ENCODE results near the gene ICOSLG.
"Not testable (repeated sequence)": the region's sequence is repeated elsewhere in the genome, so short reads cannot be mapped to it uniquely, and the experiment has no call there.

The ICOSLG gene

DNA sequence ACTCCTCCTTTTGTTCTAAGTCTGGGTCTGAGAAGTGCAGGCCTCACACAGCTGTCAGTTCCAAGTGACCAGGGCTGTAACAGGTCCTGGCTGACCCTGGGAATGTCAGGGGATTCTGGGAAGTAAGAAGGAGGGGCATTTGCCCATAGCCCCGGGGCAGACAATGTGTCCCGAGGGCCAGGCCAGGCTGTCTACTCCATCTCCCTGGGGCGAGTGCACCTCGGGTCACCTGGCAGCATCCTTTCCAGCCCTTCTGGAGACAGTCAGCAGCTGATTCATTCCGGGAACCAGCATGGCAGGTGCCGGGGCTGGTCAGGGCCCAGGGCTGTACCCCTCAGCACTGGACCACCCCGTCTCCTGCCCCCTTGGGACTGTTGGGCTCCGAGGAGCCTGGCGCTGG, 13.1 kb downstream of the ICOSLG start:
- in situ Hi-C loops (cut with MboI; ENCODE audit: low sequenced_read_pairs), result not testable (repeated sequence)

DNA sequence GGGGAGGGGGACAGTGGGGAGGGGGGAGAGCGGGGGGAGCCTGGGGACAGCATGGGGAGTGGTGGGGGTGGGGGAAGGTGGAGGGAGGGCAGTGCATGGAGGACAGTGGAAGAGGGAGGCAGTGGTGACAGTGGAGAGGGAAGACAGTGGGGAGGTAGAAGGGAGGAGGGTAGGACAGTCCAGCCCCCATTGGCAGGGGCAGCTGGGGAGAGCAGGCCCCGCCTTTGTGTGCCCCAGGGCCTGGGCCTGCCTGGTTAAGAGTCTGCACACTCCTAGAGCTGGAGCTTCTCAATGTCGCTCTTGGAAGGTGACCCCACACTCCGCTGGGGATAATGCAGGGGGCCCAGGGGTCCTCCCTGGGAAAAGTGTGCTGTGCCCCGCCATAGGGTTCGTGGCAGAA, 15.1 kb downstream of the ICOSLG start:
- in situ Hi-C loops (cut with MboI; ENCODE audit: low sequenced_read_pairs), result not testable (repeated sequence)

DNA sequence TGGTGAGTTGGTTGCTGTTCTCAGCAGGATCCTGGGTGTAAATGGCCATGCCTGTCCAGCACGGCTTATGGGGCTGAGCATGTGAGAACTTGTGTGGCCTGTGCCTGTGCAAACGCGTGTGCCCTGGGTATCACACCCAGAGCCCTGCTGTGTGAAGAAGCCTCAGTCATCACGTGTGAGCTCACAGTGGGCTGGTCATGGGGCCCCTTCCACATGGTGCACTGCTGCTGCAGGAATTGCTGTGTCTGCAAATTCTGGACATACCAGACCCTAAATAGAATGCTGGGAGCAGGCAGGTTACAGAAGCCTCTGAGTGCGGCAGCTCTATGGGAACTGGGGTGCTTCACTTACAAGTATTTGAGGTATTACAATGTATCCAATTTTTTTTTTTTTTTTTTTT, 17.4 kb downstream of the ICOSLG start:
- in situ Hi-C loops (cut with MboI; ENCODE audit: low sequenced_read_pairs), result not testable (repeated sequence)

DNA sequence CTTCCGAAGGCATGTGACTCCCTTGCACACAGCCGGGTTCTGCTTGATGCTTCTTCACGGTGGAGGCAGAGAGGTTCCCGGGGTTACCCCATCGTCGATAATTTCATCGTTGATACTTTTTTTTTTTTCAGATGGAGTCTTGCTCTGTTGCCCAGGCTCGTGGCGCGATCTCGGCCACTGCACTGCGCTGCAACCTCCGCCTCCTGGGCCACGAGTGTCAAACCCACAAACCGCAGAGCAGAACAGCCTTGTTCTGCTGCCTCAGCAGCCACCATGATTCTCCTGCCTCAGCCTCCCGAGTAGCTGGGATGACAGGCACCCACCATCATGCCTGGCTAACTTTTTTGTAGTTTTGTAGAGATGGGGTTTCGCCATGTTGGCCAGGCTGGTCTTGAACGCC, 20.1 kb downstream of the ICOSLG start:
- in situ Hi-C loops (cut with MboI; ENCODE audit: low sequenced_read_pairs), result not testable (repeated sequence)

DNA sequence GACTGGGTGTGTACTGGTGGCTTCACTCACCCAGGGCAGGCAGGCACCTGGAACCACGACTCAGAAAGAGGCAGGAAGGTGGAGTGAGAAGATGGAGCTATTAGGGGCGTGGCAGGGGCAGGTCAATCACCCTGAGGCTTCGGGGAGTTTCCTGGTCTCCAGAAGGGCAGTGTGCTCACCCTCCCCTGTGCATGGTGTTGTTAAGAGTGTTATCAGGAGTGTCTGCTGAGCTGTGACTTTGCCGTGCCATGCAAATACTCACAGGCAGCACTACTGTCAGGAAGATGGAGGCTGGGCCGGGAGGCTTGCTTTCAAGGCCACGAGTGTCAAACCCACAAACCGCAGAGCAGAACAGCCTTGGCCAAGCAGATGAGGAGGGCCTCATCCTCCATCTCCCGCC, 22.3 kb downstream of the ICOSLG start:
- in situ Hi-C loops (cut with MboI; ENCODE audit: low sequenced_read_pairs), result not testable (repeated sequence)

DNA sequence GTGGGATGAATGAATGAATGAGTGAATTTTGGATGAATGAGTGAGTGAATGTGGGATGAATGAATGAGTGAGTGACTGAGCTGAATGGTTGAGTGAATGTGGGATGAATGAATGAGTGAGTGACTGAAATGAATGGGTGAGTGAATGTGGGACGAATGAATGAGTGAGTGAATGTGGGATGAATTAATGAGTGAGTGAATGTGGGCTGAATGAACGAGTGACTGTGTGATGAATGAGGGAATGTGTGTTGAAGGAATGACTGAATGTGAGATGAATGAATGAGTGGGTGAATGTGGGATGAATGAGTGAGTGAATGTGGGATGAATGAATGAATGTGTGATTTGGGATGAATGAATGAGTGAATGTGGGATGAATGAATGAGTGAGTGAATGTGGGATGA, 28.8 kb downstream of the ICOSLG start:
- in situ Hi-C loops (cut with MboI; ENCODE audit: low sequenced_read_pairs), result not testable (repeated sequence)

DNA sequence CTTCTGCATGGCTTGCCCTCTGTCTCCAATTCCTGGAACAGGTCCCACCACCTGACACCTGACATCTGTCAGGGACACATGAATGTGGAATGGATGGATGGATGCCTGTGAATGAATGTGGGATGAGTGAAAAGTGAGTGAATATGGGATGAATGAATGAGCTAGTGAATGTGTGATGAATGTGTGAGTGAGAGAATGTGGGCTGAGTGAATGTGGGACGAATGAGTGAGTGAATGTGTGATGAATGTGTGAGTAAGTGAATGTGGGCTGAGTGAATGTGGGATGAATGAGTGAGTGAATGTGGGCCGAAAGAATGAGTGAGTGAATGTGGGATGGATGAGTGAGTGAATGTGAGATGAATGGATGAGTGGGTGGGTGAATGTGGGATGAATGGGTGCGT, 29.2 kb downstream of the ICOSLG start:
- in situ Hi-C loops (cut with MboI; ENCODE audit: low sequenced_read_pairs), result not testable (repeated sequence)

DNA sequence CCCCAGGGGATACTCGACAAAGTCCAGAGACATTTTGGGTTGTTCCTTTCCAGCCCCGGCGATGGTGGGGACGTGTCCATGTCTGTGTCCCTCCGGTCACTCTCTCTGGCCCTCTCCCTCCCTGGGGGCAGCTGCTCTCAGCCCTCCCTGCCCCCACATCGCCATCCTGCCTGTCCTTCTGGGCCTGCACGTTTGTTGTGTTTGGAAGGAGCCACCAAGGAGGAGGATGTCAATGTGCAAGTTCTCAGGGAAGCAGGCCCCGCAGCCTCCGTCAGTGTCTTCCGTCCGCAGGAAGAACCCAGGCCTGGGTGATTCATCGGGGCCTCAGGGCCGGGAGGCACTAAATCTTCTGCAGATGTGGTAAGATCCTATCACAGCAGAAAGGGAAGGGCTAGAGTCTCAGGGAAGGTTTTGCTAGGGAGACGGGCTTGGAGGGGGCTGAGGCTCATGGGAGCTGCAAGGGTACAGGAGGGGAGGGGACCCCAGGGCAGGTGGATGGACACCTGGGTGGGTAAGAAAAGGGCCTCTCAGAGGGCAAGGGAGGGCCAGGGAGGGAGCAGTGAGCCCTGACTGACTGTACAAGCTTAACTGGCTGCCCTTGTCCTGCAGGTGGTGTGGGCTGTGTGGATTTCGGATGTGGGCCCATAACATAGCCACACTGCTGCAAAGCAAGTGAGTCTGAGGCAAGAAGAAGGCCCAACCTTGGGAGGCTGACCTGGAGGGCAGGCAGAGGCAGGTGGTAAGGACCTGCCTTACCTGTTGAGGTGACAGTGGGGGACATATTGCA, 32.7 kb downstream of the ICOSLG start:
- in situ Hi-C loops (cut with MboI; ENCODE audit: low sequenced_read_pairs), result not testable (repeated sequence)

DNA sequence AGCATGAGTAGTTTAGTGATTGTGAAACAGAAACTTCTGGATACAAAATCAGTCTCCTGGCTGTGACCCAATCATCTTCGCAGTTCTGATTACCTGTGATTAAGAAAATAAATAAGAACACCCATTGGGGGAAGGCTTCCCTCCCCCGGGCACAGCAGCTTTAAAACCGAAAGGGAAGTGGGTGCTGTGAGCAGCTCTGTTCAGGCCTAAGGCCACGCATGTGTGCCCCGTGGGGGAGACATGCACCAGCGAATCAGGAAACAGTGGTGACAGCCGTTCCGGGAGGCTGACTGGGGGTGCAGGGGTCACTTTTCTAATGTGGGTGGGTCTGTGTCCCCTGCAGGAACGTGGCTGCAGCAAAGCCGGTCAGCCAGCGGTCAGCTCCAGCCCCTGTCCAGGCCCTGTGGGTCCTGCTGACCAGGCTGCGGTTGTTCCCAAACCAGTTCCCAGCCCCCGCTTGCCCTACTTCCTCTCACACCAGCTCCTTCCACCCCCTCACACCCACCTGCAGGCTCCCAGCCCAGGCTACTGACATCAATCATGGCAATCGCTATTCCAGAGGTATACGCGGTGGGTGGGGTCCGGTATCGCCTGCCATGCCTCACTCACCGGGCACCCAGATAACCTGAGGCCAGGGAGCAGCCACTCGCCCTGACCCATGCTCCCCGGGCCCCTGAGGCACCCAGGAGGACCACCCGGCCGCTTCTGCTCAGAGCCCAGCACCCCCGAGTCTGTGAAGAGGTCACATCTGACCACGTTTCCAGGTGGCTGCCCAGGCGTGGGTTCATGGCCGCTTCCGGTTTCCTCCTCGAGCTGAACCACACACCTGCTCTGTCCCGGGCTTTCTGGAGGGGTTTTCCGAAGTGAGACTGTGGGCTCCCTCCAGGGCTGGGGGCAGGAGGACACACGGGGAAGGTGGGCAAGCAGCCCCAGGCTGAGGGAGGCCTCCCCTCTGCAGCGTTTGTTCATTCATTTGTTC, 33.8 kb downstream of the ICOSLG start:
- in situ Hi-C loops (cut with MboI; ENCODE audit: low sequenced_read_pairs), result not testable (repeated sequence)

DNA sequence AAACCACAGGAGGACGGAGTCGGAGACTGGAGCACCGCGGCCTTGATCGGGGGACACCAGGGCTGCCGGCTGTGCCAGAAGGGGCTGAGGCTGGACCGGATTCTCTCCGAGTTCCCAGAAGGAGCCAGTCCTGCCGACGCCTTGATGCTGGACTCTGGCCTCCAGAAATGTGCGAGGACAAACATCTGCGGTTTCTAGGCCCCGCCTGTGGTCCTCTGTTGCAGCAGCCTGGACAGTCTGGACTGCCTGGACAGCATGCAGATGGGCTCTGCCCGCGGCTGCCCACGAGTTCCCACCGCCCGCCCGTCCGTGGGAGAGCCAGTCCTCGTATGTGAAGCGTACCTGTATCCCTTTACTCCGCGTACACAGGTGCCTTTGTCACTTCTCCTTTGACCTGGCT, 34.6 kb downstream of the ICOSLG start:
- in situ Hi-C loops (cut with MboI; ENCODE audit: low sequenced_read_pairs), result not testable (repeated sequence)

DNA sequence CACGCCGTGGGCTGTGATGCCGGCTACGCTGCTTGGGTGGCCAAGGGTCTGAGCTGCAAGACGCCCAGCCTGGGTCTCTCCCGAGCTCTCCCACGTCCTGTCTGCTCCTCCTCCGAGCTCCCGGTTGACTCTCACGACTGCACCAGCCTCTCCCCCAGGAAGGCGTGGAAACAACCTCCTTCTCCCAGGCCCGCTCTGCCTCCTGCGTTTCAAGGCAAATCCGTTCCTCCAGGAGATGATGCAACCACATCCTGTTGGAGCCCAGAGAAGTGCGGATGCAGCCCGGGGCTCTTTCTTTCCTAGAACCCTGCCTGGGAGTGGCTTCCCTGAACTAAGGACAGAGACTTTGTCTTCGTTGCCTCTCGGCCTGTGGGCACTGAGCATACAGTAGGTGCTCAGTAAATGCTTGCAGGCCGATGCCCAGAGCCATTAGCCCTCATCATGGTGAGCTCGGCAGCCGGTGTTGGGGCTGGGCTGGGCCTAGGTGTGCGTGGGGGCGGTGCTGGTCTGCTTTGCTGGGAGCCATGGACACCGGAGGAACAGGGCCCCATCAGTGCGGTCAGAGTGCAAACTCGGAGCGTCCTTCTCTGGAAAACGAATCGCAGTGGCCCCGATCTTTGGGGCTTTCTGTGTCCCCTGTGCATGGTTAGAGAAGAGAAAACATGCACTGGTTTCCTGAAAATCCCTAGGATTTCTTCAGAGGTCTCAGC, 38.0 kb downstream of the ICOSLG start:
- in situ Hi-C loops (cut with MboI; ENCODE audit: low sequenced_read_pairs), result not testable (repeated sequence)

DNA sequence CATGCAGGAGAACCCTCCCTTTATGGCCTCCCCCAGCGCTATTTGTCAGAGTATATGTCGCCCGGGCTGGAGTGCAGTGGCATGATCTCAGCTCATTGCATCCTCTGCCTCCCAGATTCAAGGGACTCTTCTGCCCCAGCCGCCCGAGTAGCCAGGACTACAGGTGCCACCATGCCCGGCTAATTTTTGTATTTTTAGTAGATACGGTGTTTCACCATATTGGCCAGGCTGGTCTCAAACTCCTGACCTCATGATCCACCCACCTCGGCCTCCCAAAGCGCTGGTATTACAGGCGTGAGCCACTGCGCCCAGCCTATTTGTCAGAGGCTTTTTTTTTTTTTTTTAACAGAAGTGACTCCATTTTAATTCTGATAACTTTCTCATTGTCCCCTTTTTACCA, 40.7 kb downstream of the ICOSLG start:
- in situ Hi-C loops (cut with MboI; ENCODE audit: low sequenced_read_pairs), result not testable (repeated sequence)

DNA sequence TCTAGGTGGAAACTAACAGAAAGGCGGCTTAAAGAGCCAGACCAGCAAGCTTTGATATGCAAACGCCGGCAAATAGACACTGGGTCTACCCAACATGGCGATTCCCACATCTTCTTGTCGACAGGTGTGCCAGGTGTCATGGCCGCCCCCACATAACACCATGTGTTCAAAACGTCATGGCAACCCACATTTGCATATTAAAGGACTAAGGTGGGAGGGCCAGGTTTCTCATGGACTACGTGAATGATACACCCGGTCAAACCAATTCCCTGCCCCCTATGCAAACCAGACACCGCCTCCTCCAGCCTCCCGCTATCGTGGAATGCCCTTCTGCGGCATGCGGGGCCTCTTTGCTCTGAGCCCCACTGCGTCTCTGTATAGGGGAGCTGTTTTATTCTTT, 41.3 kb downstream of the ICOSLG start:
- in situ Hi-C loops (cut with MboI; ENCODE audit: low sequenced_read_pairs), result no loop called here

DNA sequence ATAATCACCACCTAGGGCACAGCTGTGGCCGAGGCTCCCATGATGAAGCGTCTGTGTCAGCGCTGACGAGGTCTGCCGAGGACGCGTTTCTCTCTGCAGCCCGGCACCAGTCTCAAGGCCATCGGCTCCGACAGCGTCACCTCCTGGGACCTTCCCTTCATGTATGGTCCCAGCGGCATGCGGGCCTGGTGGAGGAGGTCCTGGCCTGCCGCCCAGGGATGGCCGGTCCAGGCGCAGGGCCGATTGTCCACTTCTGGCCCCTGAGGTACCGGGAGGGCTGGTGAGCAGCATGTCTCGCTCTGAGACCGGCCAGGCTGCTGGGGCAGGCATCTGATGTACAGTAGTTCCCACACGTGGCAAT, 43.6 kb downstream of the ICOSLG start:
- in situ Hi-C loops (cut with MboI; ENCODE audit: low sequenced_read_pairs), result not testable (repeated sequence)

DNA sequence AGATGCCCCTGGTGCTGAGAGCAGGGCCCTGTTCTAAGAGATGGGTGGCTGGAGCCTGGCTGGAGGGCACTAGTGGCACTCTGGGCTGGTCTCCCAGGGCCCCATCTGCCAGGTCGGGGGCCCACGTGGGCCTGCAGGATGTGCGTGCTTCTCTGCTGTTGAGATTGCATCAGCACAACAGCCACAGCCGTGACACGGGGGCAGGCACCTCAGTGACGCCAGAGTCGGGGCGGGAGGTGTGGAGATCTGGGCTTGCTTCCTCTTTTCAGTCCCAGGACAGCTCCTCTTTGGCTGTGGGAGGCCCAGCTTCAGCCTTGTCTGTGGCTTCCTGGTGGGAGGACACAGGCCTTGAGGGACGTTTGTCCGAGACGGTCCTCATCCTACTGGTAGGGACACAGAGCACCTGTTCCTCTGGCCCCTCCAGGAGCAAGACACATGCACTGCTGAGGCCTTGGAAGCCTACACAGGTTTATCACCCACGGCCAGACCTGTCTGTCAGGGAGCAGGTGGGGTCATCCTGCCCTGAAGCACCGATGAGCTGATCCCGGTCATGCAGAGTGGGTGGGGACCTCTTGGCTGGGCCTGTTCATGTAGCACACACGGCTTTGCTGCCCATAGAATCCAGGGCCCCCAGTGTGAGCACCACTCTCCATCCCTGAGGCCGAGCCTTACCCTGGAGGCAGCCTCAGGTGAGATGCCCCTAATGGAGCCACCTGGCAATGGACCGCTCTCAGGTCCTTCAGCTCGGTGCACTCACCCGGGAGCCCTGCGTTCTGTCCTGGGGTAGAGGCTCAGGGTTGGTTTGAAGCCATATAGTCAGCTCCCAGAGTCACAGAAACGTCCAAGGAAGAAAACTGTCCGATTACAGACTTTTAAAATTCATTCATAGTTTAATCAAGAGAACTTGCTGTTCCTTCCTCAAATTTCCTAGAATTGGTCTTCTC, 44.3 kb downstream of the ICOSLG start:
- in situ Hi-C loops (cut with MboI; ENCODE audit: low sequenced_read_pairs), result not testable (repeated sequence)

DNA sequence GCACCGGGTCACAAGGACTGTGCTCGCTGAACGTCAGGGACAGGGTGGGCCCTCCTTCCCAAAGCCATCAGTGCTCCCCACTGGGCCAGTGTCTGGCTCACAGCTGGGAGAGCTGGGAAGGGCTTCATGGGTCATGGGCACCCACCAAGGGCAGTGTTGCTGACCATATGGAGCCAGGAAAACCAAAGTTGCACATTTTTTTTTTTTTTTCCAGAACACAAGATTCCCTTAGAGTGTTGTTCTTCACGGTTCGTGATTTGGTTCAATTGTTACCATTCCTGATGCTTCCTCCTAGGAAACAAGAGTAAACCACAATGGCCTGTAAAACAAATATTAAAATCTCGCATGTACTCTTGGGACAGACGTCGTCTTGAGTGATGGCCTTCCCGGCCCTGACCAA, 45.9 kb downstream of the ICOSLG start:
- in situ Hi-C loops (cut with MboI; ENCODE audit: low sequenced_read_pairs), result not testable (repeated sequence)

DNA sequence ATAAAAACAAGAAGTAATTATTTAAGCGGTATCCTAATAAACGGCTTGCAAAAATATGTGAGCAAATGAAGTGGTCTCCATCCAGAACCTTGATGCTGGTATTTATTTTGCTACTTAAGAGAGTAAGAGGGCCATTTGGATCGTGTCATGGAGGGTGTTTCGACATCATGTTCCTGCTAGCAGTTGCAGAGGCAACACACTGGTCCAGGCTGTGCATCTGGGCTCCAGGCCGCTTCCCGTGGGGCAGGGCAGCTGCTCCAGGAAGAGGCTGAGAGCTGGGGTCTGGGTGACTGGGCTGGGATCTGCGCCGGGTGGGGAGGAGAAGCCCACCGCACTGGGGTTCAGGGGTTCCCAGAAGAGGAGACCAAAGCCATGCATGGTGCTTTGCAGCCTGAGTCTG, 46.3 kb downstream of the ICOSLG start:
- in situ Hi-C loops (cut with MboI; ENCODE audit: low sequenced_read_pairs), result not testable (repeated sequence)

DNA sequence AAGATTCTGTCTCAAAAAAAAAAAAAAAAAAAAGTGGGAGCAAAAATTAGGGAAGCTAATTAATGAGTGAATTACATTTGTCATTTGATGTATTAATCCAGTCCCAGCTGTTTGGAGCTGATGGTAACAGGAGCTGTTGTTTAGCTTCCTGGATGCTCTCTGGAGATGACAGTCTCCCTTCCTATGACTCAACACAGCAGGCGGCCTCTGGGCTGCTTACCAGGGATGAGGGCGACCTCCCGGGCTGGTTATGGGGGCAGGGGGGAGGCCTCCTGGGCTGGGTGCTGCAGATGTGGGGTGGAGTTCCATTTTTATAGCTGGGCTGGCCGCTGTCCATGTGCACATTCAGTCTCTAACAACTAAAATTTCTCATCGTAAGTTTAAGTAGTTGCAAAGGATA, 47.6 kb downstream of the ICOSLG start:
- in situ Hi-C loops (cut with MboI; ENCODE audit: low sequenced_read_pairs), result not testable (repeated sequence)

DNA sequence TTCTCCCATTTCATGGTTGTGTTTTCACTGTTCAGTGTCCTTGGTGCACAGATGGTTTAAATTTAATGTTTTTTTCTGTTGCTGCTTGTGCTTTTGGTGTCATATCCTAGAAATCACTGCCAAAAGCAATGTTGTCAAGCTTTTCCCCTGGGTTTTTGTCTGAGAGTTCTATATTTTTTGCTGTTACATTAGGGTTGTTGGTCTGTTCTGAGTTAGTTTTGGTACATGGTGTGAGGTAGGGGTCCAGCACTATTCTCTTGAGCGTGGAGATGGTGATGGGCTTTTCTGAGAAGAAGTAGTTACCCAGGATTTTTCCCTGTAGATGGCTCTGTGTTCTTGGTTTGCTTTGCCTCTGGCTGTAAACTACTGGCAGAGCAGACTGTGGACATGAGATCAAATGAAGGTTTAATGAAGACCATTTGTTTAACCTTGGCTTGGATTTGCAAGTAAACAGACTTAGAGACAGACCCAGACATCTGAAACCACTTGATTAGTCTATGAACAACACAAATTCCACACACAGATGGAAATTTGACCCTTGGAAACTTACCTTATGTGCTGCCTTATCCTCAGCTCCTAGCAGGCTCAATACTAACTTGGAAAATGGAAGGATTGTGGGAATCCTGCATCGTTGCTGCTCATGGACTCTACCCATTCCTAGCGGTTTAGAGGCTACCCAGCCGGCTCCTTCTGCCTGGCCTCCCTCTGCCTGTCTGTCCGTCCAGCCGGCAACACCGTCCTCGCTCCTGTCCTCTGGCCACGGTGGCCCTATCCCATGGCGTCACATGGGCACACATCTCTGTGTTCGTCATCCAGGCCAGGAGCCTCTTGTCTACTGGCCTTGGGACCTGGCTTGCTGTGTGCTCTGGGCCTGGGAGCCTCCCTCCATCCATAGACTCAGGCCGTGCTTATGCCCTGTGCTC, 50.1 kb downstream of the ICOSLG start:
- in situ Hi-C loops (cut with MboI; ENCODE audit: low sequenced_read_pairs), result not testable (repeated sequence)

Data from HL-60/S4 treated with retinoic acid at 250 ng/mL for 4 days and 3 days (cell line).